Keratinocyte (primary cell): ENCODE measurements around the gene KLHL35. TPM values are rescaled to one million over a fixed set of nuclear protein-coding genes. Genes with fewer than 3 reads are reported as not detected.

ENCODE experiments used
- DNase-seq: peaks from one replicate; pipeline ENCODE4 v3.0.0-alpha.2; 2011; ENCODE audit warnings: low read depth, missing footprints, low spot score
- FAIRE-seq: peaks from 2 replicates; lab custom pipeline; 2011; peaks lifted over from hg19 to GRCh38; lab: Jason Lieb, UNC
- H2AFZ ChIP-seq: 2 replicates; pipeline ENCODE4 v1.6.0; 2012; ENCODE audit warnings: low read length, control low read depth, inconsistent platforms; ENCODE audit not compliant: control insufficient read depth
- H3K27ac ChIP-seq: 2 replicates; pipeline ENCODE4 v1.5.1; 2011; ENCODE audit warnings: low read length; ENCODE audit not compliant: control insufficient read depth, insufficient read depth
- H3K27me3 ChIP-seq: 3 replicates; pipeline ENCODE4 v1.6.0; 2011; ENCODE audit warnings: low read length; ENCODE audit not compliant: control insufficient read depth, insufficient read depth; ENCODE audit errors: extremely low read depth
- H3K36me3 ChIP-seq, 2 experiments: 2 replicates in 1 of 2; 3 replicates in 1 of 2; pipeline ENCODE4 v1.5.1; 2011; ENCODE audit warnings: low read length in 2 of 2, mild to moderate bottlenecking in 1 of 2; ENCODE audit not compliant: control insufficient read depth in 2 of 2, insufficient read depth in 2 of 2; ENCODE audit errors: extremely low read depth in 1 of 2
- H3K4me1 ChIP-seq: 3 replicates; pipeline ENCODE4 v1.5.1; 2011; ENCODE audit warnings: low read length; ENCODE audit not compliant: control insufficient read depth, insufficient read depth; ENCODE audit errors: extremely low read depth
- H3K4me2 ChIP-seq: 3 replicates; pipeline ENCODE4 v1.6.0; 2011; ENCODE audit warnings: low read depth, low read length; ENCODE audit not compliant: control insufficient read depth, insufficient read depth; ENCODE audit errors: extremely low read depth
- H3K4me3 ChIP-seq, 3 experiments: fragments of 200-600 bp in 1 of 3; sonication (generic) in 1 of 3; 2 replicates in 2 of 3; 3 replicates in 1 of 3; pipeline ENCODE4 v1.5.1; 2011 to 2016; ENCODE audit warnings: low read length in 3 of 3, mild to moderate bottlenecking in 3 of 3, control low read depth in 2 of 3, inconsistent platforms in 1 of 3, low read depth in 1 of 3, mixed read lengths in 1 of 3, mixed run types in 1 of 3, moderate library complexity in 1 of 3; ENCODE audit not compliant: control insufficient read depth in 2 of 3, insufficient read depth in 2 of 3; ENCODE audit errors: extremely low read depth in 1 of 3
- H3K79me2 ChIP-seq: 2 replicates; pipeline ENCODE4 v1.6.0; 2012; ENCODE audit warnings: low read length; ENCODE audit not compliant: control insufficient read depth, insufficient read depth
- H3K9ac ChIP-seq: 3 replicates; pipeline ENCODE4 v1.6.0; 2011; ENCODE audit warnings: low read length; ENCODE audit not compliant: control insufficient read depth, insufficient read depth; ENCODE audit errors: extremely low read depth
- H3K9me1 ChIP-seq: 3 replicates; pipeline ENCODE4 v1.6.0; 2011; ENCODE audit warnings: low read length; ENCODE audit not compliant: control insufficient read depth, insufficient read depth; ENCODE audit errors: extremely low read depth
- H3K9me3 ChIP-seq: 2 replicates; pipeline ENCODE4 v1.5.1; 2012; ENCODE audit warnings: low read depth, low read length; ENCODE audit not compliant: control insufficient read depth
- H4K20me1 ChIP-seq: 3 replicates; pipeline ENCODE4 v1.6.0; 2011; ENCODE audit warnings: low read length; ENCODE audit not compliant: control insufficient read depth, insufficient read depth; ENCODE audit errors: extremely low read depth
- EZH2 ChIP-seq: IDR thresholded peaks from one replicate; pipeline ENCODE4 v1.6.1; 2012; ENCODE audit warnings: inconsistent platforms, mild to moderate bottlenecking, low read length, moderate library complexity
- dilution Hi-C: fragments of 300-500 bp; cut with MboI; formaldehyde crosslinking; loops from one replicate; pipeline ENCODE4 v1.7.0; 2020; ENCODE audit warnings: low sequenced_read_pairs; ENCODE audit not compliant: extremely low pct_ligation_motif_present
- polyA plus RNA-seq, 5 experiments: library from polyadenylated mRNA; depleted of rRNA in 3 of 5; stranded (reverse) in 3 of 5; stranded (forward) in 1 of 5; unstranded in 1 of 5; fragments of >200 nt; gene quantifications; 1 replicate in 1 of 5; 2 replicates in 3 of 5; 3 replicates in 1 of 5; pipeline versions ENCODE4 v1.2.1 to v1.2.3, GENCODE V29; 2011 to 2012; ENCODE audit warnings: missing spikeins in 2 of 5, low read depth in 1 of 5, low replicate concordance in 1 of 5
- TF ChIP-seq, protein P1 (sequence below), 3 experiments: IDR thresholded peaks in 1 of 3; conservative IDR thresholded peaks in 1 of 3; optimal IDR thresholded peaks in 1 of 3; 2 replicates in 2 of 3; 3 replicates in 1 of 3; pipeline versions ENCODE3 to v1.5.1; 2011; ENCODE audit warnings: low read length in 3 of 3, mild to moderate bottlenecking in 3 of 3, moderate library complexity in 2 of 3, control low read depth in 1 of 3, inconsistent platforms in 1 of 3; ENCODE audit not compliant: insufficient read depth in 2 of 3; ENCODE audit errors: extremely low read depth in 1 of 3

The KLHL35 gene
- polyA plus RNA-seq, 1 donor (not counting 4 experiments of a cell fraction or from before 2014, with no cell fraction given): 0.58 TPM

DNA sequence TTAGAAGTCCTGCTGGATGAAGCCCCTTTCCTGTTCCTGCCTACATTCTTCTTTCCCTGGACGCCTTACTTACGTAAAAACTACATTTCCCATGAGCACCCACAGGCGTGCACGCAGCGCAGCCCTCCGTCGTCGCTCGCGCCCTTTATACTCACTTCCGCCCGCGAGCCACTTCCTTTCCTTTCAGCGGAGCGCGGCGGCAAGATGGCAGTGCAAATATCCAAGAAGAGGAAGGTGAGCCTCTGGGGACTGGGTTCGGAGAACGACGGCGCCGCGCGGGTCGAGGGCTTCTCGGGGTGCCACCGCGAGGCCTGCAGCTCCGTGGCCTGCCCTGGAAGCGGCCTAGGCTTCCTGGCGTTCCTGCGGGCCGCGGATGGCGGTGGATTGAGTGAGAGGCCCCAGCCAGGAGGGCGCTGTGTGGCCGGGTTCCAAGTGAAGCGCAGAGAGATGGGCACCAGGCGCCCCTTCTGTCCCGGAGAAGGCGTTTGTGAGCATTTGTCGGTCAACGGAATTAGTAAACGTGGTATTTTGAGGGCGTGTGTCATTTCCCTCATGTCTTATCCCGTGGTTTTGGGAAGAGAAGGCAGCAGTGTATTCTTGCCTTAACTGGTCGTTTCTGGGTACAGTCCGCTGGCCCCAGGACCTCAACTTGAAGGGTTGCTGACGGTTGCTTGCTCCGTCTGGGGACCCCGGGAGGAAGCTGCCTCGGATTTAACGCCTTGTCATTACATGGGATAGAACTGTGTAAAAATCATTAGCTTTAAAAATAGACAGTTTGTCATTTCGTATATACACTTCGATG is 33.5 kb downstream of the KLHL35 start, which contains the start of gene RPS3:
Gene RPS3 (plus strand): TSS at position 175 of the 802 bp plus-strand sequence. CDS start 30 bp downstream, at position 205.
- peak within 1 kb of the TSS; percentile 85 to 94 (median 91) for H3K4me3 ChIP-seq
- dilution Hi-C loops: no loop called here
- H2AFZ ChIP-seq: no peak within 1 kb of the TSS
- peak within 1 kb of the TSS; percentile 99 for H3K9ac ChIP-seq
- no peaks in the 10 kb centered on the region for H3K9me3 ChIP-seq
- H3K79me2 ChIP-seq: peaks cover 52% of the 10 kb centered on the region
- FAIRE-seq (no peak), DNase-seq (no peak)
- H3K27me3 ChIP-seq: no peaks in the 10 kb centered on the region
- peaks cover 36% of the 10 kb centered on the region for H4K20me1 ChIP-seq
- H3K4me2 ChIP-seq: peak within 1 kb of the TSS; percentile 48
- peaks cover 8% of the 10 kb centered on the region for H3K9me1 ChIP-seq
- TF ChIP-seq, protein P1, sequence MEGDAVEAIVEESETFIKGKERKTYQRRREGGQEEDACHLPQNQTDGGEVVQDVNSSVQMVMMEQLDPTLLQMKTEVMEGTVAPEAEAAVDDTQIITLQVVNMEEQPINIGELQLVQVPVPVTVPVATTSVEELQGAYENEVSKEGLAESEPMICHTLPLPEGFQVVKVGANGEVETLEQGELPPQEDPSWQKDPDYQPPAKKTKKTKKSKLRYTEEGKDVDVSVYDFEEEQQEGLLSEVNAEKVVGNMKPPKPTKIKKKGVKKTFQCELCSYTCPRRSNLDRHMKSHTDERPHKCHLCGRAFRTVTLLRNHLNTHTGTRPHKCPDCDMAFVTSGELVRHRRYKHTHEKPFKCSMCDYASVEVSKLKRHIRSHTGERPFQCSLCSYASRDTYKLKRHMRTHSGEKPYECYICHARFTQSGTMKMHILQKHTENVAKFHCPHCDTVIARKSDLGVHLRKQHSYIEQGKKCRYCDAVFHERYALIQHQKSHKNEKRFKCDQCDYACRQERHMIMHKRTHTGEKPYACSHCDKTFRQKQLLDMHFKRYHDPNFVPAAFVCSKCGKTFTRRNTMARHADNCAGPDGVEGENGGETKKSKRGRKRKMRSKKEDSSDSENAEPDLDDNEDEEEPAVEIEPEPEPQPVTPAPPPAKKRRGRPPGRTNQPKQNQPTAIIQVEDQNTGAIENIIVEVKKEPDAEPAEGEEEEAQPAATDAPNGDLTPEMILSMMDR (optimal IDR thresholded peaks at IDR 0.05 in 1 of 3, IDR thresholded peaks at IDR 0.05 in 1 of 3, conservative IDR thresholded peaks at IDR 0.05 in 1 of 3; ENCODE audit: extremely low read depth in 1 of 3, insufficient read depth in 2 of 3, low read length in 3 of 3): peak in 2 of 3 experiments; percentile 7 to 23
- TF ChIP-seq EZH2: no peak
- peak within 1 kb of the TSS; percentile 94 for H3K27ac ChIP-seq
- H3K4me1 ChIP-seq: peaks cover 25% of the 10 kb centered on the region
- peaks cover 28 to 37% of the 10 kb centered on the region in 2 experiments for H3K36me3 ChIP-seq

DNA sequence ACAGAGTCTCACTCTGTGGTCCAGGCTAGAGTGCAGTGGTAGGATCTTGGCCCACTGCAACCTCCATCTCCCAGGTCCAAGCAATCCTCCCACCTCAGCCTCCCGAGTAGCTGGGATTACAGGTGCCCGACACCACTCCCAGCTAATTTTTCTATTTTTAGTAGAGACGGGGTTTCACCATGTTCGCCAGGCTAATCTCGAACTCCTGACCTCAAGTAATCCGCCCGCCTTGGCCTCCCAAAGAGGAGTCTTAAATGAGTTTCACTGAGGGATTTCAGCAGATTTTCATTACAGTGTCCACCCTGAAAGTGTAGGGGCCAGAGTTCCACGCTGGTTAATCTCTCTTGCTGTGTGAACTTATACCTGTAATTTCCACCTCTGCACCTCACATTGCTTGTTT is 34.1 kb downstream of the KLHL35 start:
- peaks cover 21% of the 10 kb centered on the region for H3K4me1 ChIP-seq
- H3K9ac ChIP-seq: no peak overlapping the region
- no peaks in the 10 kb centered on the region for H3K27me3 ChIP-seq
- FAIRE-seq: no peak
- dilution Hi-C loops: no loop called here
- no peaks in the 10 kb centered on the region for H3K9me3 ChIP-seq
- DNase-seq: no peak
- H3K27ac ChIP-seq: no peak overlapping the region
- TF ChIP-seq EZH2: no peak
- TF ChIP-seq, protein P1 (optimal IDR thresholded peaks at IDR 0.05 in 1 of 3, IDR thresholded peaks at IDR 0.05 in 1 of 3, conservative IDR thresholded peaks at IDR 0.05 in 1 of 3; ENCODE audit: extremely low read depth in 1 of 3, insufficient read depth in 2 of 3, low read length in 3 of 3): no peak
- no peak overlapping the region for H3K4me3 ChIP-seq
- H2AFZ ChIP-seq: no peak overlapping the region
- peaks cover 46% of the 10 kb centered on the region for H3K79me2 ChIP-seq
- peaks cover 5% of the 10 kb centered on the region for H3K9me1 ChIP-seq
- H4K20me1 ChIP-seq: peaks cover 29% of the 10 kb centered on the region
- H3K36me3 ChIP-seq: peaks cover 22 to 31% of the 10 kb centered on the region in 2 experiments
- H3K4me2 ChIP-seq: no peak overlapping the region
